ENCODE results near the gene ZIC4.

DNA sequence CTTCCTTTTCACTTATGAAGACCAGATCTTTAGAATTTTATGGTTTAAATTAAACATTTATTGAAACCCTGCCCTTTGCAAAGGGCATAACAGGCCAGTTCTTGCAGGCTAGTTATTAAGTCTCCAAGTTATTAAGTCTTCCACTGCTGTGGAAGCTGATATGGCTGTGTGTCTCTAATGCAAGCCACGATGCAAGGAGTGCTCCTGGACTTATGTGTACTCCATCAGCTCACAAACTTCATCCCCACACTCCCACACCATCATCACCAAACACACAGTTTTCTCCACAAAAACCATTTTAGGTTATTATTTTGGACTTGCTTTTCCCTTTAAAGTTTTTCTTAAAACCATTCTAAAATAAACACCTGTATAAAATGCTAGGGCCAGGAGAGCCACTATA, 62.4 kb downstream of the ZIC4 start:
- TF ChIP-seq, protein P1, sequence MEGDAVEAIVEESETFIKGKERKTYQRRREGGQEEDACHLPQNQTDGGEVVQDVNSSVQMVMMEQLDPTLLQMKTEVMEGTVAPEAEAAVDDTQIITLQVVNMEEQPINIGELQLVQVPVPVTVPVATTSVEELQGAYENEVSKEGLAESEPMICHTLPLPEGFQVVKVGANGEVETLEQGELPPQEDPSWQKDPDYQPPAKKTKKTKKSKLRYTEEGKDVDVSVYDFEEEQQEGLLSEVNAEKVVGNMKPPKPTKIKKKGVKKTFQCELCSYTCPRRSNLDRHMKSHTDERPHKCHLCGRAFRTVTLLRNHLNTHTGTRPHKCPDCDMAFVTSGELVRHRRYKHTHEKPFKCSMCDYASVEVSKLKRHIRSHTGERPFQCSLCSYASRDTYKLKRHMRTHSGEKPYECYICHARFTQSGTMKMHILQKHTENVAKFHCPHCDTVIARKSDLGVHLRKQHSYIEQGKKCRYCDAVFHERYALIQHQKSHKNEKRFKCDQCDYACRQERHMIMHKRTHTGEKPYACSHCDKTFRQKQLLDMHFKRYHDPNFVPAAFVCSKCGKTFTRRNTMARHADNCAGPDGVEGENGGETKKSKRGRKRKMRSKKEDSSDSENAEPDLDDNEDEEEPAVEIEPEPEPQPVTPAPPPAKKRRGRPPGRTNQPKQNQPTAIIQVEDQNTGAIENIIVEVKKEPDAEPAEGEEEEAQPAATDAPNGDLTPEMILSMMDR (IDR thresholded peaks at IDR 0.05) = no peak
- TF ChIP-seq, protein P2, sequence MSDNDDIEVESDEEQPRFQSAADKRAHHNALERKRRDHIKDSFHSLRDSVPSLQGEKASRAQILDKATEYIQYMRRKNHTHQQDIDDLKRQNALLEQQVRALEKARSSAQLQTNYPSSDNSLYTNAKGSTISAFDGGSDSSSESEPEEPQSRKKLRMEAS (IDR thresholded peaks at IDR 0.05; ENCODE audit: low read depth) = no peak
- no peak for TF ChIP-seq NRF1 (IDR thresholded peaks at IDR 0.05; ENCODE audit: low read depth, low read length)
- no peak for TF ChIP-seq YY1 (IDR thresholded peaks at IDR 0.05; ENCODE audit: low read depth)
- no peak for TF ChIP-seq EZH2phosphoT487 (IDR thresholded peaks at IDR 0.05; ENCODE audit: borderline replicate concordance, low read depth)
- TF ChIP-seq FOXM1 (IDR thresholded peaks at IDR 0.05; ENCODE audit: low read depth) = no peak
